HG03354 (cell line): Measurements from ENCODE around the gene SH3PXD2A.

Experiments used
- ATAC-seq: cut with Tn5 transposase; IDR thresholded peaks from one replicate; pipeline ENCODE4 v1.9.1; 2021; ENCODE audit warnings: mild to moderate bottlenecking; ENCODE audit not compliant: unreplicated experiment, poor library complexity, severe bottlenecking

The SH3PXD2A gene

DNA sequence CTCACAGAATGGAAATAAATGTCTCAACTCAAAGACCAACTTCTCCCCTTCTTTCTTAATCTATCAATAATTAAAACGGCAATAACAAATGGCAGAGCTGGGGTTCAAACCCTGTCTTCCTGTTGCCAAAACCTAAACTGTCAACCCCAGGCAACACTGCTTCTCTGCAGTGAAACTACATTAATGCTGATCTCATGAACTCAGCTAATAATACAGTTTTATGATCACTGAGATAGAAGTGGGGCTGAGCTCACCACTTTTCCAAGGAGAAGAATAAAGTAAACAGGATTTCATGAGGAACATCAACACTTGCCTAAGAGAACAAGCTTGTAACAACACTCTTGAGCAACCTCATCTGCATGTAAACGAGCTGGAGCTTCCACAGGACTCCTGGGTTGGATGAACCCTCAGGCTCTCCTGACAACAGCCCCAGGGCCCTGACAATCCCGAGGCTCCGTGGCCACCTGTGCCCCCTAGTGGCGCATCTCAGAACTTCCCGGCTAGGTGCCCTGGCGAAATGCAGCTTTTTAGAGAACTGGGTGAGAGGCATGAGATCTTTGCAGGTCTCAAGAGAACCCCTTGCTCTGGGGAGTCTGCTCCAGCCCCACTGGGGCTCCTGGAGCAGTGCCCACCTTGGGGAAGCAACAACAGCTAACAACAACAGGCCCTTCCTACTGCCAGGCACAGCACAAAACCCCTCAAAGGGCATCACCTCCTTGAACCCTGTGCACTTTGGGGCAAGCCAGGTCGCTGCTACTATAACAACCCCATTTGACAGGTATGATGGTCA lies 169.3 kb downstream of the SH3PXD2A start:
- ATAC-seq: peak; percentile 80

DNA sequence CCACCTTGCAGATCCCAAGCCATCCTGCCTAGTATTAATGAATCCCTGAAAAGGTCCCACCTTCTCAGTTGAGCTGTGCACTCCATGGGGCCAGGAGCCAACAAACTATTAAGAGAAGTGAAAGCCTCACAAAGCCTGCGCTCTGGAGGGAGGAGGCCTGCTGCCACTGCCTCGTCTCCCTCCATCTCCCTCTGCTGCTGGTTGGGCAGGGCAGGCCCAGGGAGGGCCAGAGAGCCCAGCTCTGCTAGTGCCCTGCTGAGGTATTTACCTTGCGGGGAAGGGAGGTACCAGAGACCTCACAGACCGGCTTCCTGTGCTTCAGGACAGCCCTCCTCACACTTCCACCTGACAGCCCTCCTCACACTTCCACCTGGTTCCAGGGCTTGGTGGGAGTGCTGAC lies 171.5 kb downstream of the SH3PXD2A start:
- no peak for ATAC-seq

DNA sequence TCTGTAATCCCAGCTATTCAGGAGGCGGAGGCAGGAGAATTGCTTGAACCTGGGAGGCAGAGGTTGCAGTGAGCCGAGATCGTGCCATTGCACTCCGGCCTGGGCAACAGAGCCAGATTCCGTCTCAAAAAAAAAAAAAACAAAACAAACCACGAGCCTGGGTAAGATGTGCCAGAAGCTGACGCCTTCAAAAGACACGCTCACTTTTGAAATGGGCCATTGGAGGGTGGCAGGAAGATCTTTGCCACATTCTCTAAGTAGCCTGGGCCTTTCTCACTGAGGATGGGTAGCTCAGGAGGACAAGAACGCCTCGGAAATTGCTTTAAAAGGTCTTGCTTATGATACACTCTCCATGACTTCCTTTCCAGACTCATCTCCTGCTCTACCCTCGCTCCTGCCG lies 172.7 kb downstream of the SH3PXD2A start:
- ATAC-seq: no peak

DNA sequence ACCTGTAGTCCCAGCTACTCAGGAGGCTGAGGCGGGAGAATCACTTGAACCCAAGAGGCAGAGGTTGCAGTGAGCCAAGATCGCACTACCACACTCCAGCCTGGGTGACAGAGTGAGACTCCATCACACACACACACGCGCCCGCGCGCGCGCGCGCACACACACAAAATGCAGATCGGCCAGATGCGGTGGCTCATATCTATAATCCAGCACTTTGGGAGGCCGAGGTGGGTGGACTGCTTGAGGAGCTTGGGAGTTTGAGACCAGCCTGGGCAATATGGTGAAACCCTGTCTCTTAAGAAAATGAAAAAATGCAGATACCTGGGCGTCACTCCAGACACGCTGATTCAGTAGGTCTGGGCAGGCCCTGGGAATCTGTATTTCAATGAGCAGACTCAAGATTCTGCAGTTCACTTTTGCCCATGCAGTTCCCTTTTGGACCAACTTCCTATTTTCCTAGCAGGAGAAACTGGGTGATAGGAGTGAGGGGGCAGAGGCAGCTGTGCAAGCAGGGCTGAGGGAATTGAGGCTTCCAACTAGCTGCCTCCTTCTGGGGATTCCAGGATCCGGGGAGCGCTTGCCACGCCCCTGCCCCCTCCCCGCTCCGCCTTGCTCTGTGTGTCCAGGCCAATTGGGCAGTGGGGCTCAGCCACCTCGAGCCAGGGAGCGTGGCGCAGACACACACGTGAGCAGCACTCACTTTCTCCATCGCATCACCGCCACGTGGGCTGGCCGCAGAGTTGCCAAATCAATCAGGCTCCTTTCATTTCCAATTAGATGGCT lies 173.6 kb downstream of the SH3PXD2A start:
- no peak for ATAC-seq

DNA sequence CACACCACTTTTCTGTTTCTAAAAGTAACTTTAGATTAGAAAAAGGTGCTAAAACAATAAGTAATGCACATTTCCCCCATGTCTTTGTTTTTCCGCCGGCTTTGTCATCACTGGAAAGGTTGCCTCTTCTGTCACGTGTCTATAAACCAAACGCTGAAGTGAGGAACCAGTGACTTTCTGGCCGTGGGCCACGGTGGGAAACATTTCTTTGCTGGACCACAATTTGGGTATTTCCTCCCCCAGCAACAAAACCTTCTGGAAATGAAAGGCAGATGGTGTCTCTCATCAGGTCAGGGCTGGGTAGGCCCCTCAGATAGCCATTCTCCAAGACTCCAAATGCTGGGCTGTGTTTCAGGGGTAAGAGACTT lies 174.5 kb downstream of the SH3PXD2A start:
- ATAC-seq: no peak

DNA sequence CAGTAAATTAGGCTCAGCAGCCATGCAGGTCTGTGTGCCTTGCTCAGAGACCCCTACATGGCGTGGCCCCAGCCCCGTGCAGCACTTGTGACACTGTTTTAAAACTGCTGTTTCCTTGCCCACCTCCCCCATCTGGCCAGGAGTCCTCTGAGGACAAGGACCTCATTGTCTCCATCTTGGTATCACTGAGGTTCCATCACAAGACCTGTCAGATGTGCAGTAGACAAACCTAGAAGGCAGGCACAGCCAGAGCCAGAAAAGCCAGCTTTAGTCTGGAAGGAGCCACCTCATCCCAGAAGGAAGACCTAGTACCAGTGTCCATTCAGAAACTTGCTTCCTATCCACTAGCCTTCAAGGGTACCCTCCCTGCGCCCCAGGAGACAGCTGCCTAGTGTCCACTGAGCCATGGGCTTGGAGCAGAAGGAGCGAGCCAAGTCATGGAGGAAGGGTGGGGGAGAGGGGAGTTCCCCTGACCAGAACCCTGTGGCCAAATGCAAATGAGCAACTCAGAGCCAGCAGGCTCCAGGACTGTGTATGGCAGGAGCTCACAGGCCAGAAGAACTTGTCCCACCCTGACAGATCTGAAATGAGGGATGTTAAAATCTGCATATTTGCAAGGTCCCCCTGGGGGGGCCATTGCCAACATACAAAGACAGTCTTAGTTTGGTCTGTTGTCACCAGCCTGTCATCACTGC lies 176.1 kb downstream of the SH3PXD2A start:
- peak; percentile 78 for ATAC-seq

DNA sequence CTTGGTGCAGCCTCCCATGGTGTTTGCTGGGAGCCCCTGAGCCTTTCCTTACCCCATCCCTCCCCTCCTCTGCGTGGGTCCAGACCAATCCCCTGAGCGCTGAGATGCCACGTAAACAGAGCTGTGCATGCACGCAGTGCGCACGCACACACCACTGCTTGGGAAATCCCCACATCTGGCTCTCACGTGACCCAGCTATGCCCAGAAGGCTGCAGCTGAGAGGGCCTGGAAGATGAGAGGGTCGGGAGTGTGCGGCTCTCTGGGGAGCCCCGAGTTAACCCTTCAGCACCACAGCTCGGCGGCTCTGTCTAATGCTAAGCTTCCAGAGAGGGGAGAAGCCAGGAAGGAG lies 177.2 kb downstream of the SH3PXD2A start:
- peak; percentile 88 for ATAC-seq

DNA sequence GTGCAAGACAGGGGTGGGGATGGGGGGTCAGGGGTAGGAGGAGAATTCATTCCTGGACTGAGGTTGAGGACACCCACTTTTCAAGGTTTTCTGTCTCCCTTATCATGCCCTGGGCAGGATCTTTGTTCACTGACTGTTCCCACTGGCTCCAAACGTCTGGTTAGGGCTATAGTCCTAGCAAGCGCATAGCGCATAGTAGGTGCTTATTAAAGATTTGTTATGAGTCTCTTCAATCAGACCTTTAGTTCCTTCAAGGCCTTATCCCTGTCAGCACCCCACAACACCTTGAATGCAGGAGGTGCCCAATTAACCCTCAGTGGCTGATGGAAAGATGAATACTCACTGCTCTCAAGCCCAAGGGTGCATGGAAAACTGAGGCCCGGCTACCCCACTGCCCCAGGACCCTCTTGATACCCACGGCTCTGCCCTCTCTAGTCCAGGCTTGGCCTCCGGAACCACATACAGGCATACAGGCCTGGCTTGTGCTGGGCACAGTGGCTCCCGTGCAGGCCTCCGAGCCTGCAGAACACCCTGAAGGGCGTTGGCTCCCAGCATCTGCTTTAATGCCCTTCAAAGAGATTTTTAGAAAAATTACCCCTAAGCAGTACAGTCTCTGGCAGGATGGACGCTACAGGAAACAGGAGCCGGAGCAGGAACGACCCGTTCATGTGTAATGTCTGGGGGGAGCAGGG lies 177.7 kb downstream of the SH3PXD2A start:
- no peak for ATAC-seq

DNA sequence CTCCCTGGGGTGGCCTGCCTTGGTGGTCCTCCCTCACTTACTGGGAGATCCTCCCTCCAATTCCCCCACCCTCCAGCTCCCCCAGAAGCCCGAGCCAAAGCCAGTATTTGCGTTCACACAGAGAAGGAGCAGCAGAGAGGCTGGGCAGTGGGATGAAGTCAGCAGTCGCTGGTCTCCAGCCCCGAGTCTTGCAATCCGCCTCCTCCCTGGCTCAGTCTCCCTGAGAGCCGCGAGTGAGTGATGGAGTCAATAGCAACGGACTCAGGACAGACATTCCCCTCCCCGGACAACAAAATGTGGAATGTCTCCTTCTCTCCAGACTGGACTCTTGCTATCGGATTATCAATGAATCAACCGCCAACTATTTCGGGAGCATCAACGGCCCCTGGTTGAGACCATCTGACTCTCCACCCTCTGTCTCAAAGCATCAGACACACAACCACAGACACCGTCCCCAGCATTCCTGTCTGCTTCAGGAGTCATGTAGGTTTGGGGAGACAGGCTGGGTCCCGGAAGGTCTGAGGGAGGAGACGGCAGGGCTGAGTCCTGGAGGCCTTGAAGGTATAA lies 178.4 kb downstream of the SH3PXD2A start:
- no peak for ATAC-seq

DNA sequence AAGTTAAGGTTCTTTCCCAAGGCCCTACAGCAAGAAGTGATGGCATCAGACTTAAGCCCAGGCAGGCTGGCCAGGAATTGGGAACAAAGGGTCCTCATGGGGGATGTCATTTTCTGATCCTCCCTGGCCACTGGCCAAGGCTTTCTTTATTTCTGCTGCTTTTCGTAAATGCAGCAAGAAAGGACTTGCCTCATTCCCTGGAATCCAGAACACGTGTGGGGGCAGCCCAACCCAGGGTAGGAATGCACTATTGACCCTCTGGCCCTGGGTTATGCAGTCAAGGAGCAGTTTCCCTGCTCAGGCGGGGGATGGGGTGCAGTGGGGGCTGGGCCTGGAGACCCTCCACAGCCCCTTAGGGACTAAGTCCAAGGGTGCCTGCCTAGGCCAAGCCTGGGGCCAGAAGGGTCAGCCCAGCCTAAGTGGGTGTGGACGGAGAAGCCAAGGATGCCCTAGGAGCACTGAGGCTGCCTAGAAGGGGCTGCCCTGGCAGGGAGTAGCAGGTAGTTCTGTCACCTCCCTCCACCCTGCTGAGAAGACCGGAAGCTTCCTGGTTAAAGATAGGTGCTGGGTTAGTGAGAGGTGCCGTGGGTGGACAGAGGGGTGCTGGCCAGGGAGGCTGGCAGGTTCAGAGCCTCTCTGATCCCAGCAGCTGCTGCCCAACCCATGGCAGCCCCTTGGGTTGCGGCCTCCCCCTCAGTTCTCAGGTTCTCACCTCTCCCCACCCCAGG lies 179.2 kb downstream of the SH3PXD2A start:
- ATAC-seq: no peak

DNA sequence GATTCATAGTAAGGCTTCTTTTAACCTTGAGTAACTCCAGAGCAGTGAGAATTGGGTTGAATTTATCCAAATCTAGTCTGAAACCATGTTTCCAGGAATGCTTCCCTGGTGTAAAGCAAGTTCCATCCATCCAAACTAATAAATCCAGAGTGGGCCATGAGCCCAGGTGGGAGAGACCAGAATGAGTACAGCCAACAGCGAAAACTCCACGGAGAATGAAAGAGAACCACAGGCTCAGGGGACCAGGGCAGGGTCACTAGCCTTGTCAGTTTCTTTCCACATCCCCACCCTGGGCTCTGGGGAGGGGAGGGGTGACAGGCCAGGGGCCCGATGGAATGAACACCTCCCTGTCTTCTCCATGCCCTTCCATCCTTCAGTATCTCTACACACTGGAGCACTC lies 181.8 kb downstream of the SH3PXD2A start:
- no peak for ATAC-seq

DNA sequence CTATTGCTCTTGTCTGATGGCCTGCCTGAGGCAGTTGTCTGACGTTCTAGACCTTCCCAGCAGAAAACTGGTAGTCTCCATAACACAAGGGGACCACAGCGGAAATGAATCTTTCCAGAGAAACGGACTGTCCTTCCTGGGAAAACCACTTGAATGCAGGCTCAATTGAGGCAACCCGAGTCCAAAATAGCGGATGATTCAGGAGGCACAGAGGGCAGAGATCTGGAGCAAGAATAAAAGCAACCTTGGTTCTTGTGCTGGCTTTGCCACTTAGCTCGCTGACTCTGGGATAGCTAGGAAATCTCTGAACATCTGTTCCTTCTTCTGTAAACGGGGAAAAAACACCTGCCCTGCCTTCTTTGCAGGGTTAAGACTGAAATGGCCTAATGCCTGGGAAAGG lies 183.0 kb downstream of the SH3PXD2A start:
- no peak for ATAC-seq

DNA sequence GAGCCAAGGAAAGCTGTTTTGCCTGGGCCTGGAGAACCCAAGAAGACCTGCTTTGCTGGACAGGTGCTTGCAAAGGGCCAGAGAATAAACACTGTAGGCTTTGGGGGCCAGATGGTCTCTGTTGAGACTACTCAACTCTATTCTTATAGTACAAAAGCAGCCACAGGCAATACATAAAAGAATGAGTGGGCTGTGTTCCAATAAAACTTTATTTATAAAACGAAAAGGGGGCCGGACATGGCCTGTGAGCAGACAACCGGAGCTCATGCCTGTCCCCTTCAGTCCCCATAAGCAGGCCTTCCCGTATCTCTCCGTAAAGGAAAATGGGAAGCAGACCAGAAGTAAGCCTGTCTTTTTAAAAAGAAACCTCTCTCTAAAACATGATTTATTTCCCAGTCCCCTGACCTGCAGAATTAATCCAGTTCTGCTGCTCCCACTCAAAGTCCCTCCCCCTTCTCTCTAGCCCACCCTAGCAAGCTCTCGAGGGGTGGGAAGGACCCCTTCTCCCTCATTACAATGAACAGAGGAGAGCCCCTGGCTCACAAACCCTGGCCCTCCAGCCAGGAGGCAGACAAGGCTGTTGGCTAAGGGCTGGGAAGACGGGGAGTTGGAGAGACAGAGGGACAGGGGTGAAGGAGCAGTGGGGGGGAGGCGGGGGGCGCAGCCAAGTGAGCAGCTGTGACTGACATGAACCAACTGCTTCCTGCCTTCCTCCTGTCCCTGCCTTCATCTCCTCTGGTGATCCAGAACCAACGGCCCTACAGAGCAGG lies 184.1 kb downstream of the SH3PXD2A start:
- no peak for ATAC-seq

DNA sequence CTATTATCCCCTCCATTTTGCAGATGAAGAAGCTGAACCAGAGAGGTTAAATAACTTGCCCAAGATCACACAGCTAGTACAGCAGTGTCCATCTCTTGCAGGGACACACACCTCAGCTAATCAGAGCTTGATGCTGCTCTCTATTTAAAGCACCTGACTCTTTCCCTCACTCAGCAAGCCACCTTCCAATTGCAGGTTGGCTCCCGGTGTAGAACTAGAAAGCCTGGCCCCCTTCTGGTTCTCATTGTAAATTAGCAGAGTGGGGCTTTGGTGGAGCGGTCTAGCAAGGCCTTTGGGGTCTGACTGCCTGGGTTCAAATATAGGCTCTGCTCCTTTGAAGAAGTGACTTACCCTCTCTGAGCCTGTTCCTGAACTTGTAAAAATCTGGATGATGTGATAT lies 185.4 kb downstream of the SH3PXD2A start:
- no peak for ATAC-seq

DNA sequence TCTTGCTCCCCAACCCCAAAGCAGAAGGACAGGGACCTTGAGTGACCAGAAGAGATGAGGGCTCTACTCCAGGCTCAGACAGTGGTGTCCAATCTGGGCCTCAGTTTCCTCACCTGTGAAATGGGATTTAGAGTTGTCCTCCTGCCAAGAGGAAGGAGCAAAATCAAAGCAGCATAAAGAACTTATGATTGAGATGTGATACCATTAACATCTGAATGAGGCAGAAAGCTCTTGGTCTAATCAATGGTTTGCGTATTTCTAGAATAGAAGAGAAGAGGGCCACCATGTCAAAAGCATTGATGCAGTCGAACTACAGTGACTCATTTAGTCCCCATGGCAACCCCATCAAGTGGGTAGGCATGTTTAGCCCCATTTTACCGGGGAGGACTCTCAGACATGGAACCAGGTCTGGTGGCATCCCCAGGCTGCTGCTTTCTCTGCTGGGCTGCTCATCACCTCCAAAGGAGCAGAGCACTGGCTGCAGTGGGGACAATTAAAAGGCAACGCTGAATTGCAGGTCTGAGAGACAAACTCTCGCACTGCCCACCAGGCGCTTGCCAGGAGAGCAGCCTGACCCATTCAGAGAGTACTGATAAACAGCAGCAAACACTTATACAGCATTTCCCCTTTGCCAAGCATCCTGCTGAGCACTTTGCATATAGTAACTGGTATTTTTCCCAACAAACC lies 186.0 kb downstream of the SH3PXD2A start:
- no peak for ATAC-seq

DNA sequence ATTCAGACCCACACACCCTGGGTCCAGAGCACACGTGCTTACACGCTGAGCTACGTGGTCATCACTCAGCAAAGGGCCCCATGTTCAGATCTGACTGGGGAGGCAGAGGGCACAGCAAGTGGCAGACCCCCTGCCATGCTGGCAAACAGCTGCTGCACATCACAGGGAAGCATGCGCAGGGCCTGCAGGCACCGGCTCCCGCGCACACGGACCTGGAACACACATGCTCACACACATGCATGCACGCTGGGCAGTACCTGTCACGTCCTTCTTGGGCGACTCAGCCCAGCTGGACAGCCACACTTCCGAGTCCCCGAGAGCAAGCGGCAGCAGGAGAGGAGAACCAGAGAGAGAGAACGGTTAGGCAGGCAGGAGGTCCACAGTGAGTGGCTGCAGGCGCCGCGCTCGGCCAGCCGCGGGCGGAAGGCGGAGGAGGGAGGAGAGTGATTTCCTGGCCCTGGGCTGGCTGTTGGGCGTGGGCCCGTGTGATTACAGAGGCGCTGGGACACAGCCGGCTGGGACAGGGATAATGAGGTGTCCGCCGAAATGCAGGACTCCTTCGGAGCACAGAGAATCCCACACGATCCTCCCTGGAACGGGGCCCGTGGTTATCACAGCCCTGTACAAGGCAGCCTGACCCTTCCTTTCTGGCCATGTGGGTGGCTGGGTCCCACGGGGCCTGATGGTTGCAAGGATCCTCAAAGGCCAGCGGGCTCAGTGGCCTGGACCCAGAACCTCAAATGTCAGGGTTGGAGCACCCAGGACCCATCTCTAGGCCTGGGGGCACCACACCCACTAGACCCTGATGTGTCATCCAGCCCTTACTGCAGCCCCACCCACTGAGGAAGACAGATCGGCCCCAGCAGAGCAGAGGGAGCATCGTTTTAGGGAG lies 186.8 kb downstream of the SH3PXD2A start:
- ATAC-seq: no peak

DNA sequence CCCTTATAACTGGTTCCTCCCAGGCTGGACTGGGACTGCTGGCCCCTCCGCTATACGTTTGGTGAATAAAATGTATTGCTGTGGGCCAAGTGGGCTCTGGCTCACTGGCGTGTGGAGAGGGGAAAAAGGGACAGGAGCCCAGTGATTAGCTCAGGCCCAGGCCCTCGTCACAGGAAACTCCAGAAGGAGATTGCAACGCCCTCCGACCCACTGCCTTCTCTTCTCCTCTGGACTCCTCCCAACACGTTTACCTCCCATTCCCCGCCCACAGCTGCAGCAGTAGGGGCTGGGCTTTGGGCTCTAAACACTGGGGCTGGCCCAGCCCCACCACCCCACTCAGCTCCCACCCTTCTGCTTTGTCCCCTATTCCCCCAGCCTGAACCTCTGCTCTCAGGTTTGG lies 188.0 kb downstream of the SH3PXD2A start:
- ATAC-seq: no peak
